ENCODE results near the gene POLR2F.

The POLR2F gene

GRCh38 chr22:37953437-37954179, at the start of gene POLR2F, which contains the start of gene C22orf23:
Gene POLR2F, plus strand, starts transcription at chr22:37953699. Its CDS starts 89 bp downstream, at chr22:37953788.
Gene C22orf23, minus strand, starts transcription at chr22:37953601. Its CDS starts 452 bp downstream, at chr22:37953149.
- peak; percentile 81 for DNase-seq

- DNase-seq, result no peak
These were observed 48.6 kb upstream of the POLR2F start for GRCh38 chr22:37904572-37905533.

- DNase-seq, result peak; percentile 36
These were observed 47.8 kb upstream of the POLR2F start, which contains the start of gene MICALL1 for GRCh38 chr22:37905534-37906363. Gene MICALL1, plus strand, starts transcription at chr22:37906297. Its CDS starts 126 bp downstream, at chr22:37906423.

- DNase-seq, result no peak
These were observed 47.0 kb upstream of the POLR2F start for GRCh38 chr22:37906364-37907008.

GRCh38 chr22:37907036-37907954, 46.2 kb upstream of the POLR2F start:
- DNase-seq, result no peak

GRCh38 chr22:37909766-37910165, 43.7 kb upstream of the POLR2F start:
- no peak for DNase-seq

GRCh38 chr22:37910890-37911672, 42.4 kb upstream of the POLR2F start:
- no peak for DNase-seq

GRCh38 chr22:37911697-37912096, 41.8 kb upstream of the POLR2F start:
- DNase-seq, result no peak

GRCh38 chr22:37912171-37912570, 41.3 kb upstream of the POLR2F start:
- no peak for DNase-seq

- no peak for DNase-seq
These were observed 40.2 kb upstream of the POLR2F start for GRCh38 chr22:37913233-37913721.

- no peak for DNase-seq
These were observed 37.2 kb upstream of the POLR2F start for GRCh38 chr22:37916311-37916710.

- no peak for DNase-seq
These were observed 35.5 kb upstream of the POLR2F start for GRCh38 chr22:37917874-37918548.

GRCh38 chr22:37918580-37919270, 34.8 kb upstream of the POLR2F start:
- no peak for DNase-seq

GRCh38 chr22:37920126-37920525, 33.4 kb upstream of the POLR2F start:
- no peak for DNase-seq

GRCh38 chr22:37922191-37922590, 31.3 kb upstream of the POLR2F start:
- no peak for DNase-seq

- no peak for DNase-seq
These were observed 29.6 kb upstream of the POLR2F start for GRCh38 chr22:37923927-37924326.

- no peak for DNase-seq
These were observed 29.0 kb upstream of the POLR2F start for GRCh38 chr22:37924386-37925065.

- no peak for DNase-seq
These were observed 28.2 kb upstream of the POLR2F start for GRCh38 chr22:37925330-37925729.

Data from GF-D8 (cell line).